Measurements from ENCODE around the gene MSRB1.
"Not testable (repeated sequence)": the region's sequence is repeated elsewhere in the genome, so short reads cannot be mapped to it uniquely, and the experiment has no call there.

MSRB1 gene

GRCh38 chr16:1923299-1924034 lies 19.5 kb downstream of the MSRB1 start:
- no peak for TF ChIP-seq CTCF (IDR thresholded peaks at IDR 0.05; ENCODE audit: extremely low read depth, missing control alignments)
- DNase-seq (ENCODE audit: low spot score), result no peak

GRCh38 chr16:1922357-1922756 lies 20.6 kb downstream of the MSRB1 start:
- no peak for TF ChIP-seq CTCF (IDR thresholded peaks at IDR 0.05; ENCODE audit: extremely low read depth, missing control alignments)
- no peak for DNase-seq (ENCODE audit: low spot score)

GRCh38 chr16:1920727-1921171 lies 22.2 kb downstream of the MSRB1 start:
- DNase-seq (ENCODE audit: low spot score), result peak; percentile 50
- TF ChIP-seq CTCF (IDR thresholded peaks at IDR 0.05; ENCODE audit: extremely low read depth, missing control alignments), result no peak

- DNase-seq (ENCODE audit: low spot score), result not testable (repeated sequence)
Observed at GRCh38 chr16:1920122-1920521, 22.9 kb downstream of the MSRB1 start.

GRCh38 chr16:1919327-1919998 lies 23.5 kb downstream of the MSRB1 start:
- DNase-seq (ENCODE audit: low spot score), result no peak
- TF ChIP-seq CTCF (IDR thresholded peaks at IDR 0.05; ENCODE audit: extremely low read depth, missing control alignments), result no peak

GRCh38 chr16:1918351-1919326 lies 24.4 kb downstream of the MSRB1 start, which contains the start of gene HS3ST6:
TSS of gene HS3ST6 (minus strand) at chr16:1918415. CDS start at chr16:1918323, 92 bp downstream.
- DNase-seq (ENCODE audit: low spot score), result no peak

More at GRCh38 chr16:1918351-1919326, 24.4 kb downstream of the MSRB1 start, which contains the start of gene HS3ST6:
- no peak for TF ChIP-seq CTCF (IDR thresholded peaks at IDR 0.05; ENCODE audit: extremely low read depth, missing control alignments)

Measured in GM20000 (cell line).